HG03097 (cell line): ENCODE measurements around the gene FOXN3.
"Not testable (repeated sequence)": the region's sequence is repeated elsewhere in the genome, so short reads cannot be mapped to it uniquely, and the experiment has no call there.

ENCODE experiments used
- ATAC-seq: cut with Tn5 transposase; IDR thresholded peaks from one replicate; pipeline ENCODE4 v1.9.1; 2021; ENCODE audit not compliant: unreplicated experiment, low FRiP score

FOXN3 gene

GRCh38 chr14:89112720-89113119 lies 304.3 kb downstream of the FOXN3 start:
- no peak for ATAC-seq

- ATAC-seq: not testable (repeated sequence)
Measured at GRCh38 chr14:89111766-89112543, 305.1 kb downstream of the FOXN3 start.

- ATAC-seq: not testable (repeated sequence)
Measured at GRCh38 chr14:89111232-89111631, 305.8 kb downstream of the FOXN3 start.

GRCh38 chr14:89110110-89110509 lies 306.9 kb downstream of the FOXN3 start:
- no peak for ATAC-seq

GRCh38 chr14:89108608-89109007 lies 308.4 kb downstream of the FOXN3 start:
- no peak for ATAC-seq

GRCh38 chr14:89107626-89108025 lies 309.4 kb downstream of the FOXN3 start:
- no peak for ATAC-seq
